Measurements from ENCODE around the gene HPSE.
A peak's percentile ranks its signal among the peaks of the same experiment; 100 is the strongest.

Gene HPSE

GRCh38 chr4:83348074-83348473 is 13.4 kb upstream of the HPSE start:
- peaks cover 14% of the 10 kb centered on the region for H3K9me3 ChIP-seq (ENCODE audit: insufficient read depth, low read length, severe bottlenecking)

DNA sequence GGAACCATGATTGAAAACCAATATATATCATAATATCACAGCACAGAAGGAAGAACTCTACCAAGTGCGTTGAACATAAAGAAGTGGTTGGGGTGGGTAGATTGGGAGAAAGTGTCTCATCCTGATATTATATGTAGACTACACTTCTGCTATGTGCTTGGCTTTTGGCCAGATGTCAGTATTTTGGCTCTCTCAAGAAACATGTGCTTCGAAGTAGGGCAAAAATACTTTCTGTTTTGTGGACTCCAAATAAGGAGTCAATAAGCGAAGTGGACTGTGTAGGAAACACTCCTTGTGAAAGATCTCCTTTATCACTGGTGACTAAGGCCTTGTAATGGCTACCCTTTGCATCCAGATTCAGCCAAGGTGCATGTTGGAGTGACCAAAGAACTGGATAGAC is 7.8 kb upstream of the HPSE start:
- Histone ChIP-seq H3K9me3 (ENCODE audit: insufficient read depth, low read length, severe bottlenecking) (peaks cover 20% of the 10 kb centered on the region), H3K27ac (ENCODE audit: low read length) (no peak overlapping the region), H4K20me1 (ENCODE audit: insufficient read depth, low read length) (no peaks in the 10 kb centered on the region), H3K27me3 (ENCODE audit: insufficient read depth, low read length, poor library complexity) (no peaks in the 10 kb centered on the region), H3K4me3 (ENCODE audit: low read depth in 1 of 2, low read length in 2 of 2) (no peak overlapping the region), H3K9ac (ENCODE audit: low read depth, low read length) (no peak overlapping the region), H2AFZ (ENCODE audit: low read depth, low read length) (no peak overlapping the region), H3K4me2 (ENCODE audit: insufficient read depth, low read length) (no peak overlapping the region), H3K4me1 (ENCODE audit: insufficient read depth, low read length) (peaks cover 22% of the 10 kb centered on the region), H3K79me2 (ENCODE audit: insufficient read depth, low read length) (no peaks in the 10 kb centered on the region), H3K36me3 (ENCODE audit: insufficient read depth, low read length) (no peaks in the 10 kb centered on the region)
- no peak for DNase-seq
- ATAC-seq (ENCODE audit: insufficient read depth, low read depth), result no peak
- no peak for TF ChIP-seq CTCF (IDR thresholded peaks at IDR 0.05; ENCODE audit: borderline replicate concordance, extremely low read depth, low read length, poor library complexity, severe bottlenecking)
- no peak for TF ChIP-seq EZH2 (IDR thresholded peaks at IDR 0.05; ENCODE audit: borderline replicate concordance, low read depth, low read length, severe bottlenecking)

More at GRCh38 chr4:83348074-83348473, 13.4 kb upstream of the HPSE start:
- Histone ChIP-seq H3K36me3 (ENCODE audit: insufficient read depth, low read length) (no peaks in the 10 kb centered on the region), H3K9ac (ENCODE audit: low read depth, low read length) (no peak overlapping the region), H3K4me3 (ENCODE audit: low read depth in 1 of 2, low read length in 2 of 2) (no peak overlapping the region), H3K27me3 (ENCODE audit: insufficient read depth, low read length, poor library complexity) (no peaks in the 10 kb centered on the region), H4K20me1 (ENCODE audit: insufficient read depth, low read length) (no peaks in the 10 kb centered on the region), H2AFZ (ENCODE audit: low read depth, low read length) (no peak overlapping the region), H3K4me2 (ENCODE audit: insufficient read depth, low read length) (no peak overlapping the region), H3K79me2 (ENCODE audit: insufficient read depth, low read length) (no peaks in the 10 kb centered on the region), H3K27ac (ENCODE audit: low read length) (no peak overlapping the region), H3K4me1 (ENCODE audit: insufficient read depth, low read length) (no peaks in the 10 kb centered on the region; the same call in 1 of the 2 replicates)
- TF ChIP-seq CTCF (IDR thresholded peaks at IDR 0.05; ENCODE audit: borderline replicate concordance, extremely low read depth, low read length, poor library complexity, severe bottlenecking), result no peak
- DNase-seq (no peak), ATAC-seq (ENCODE audit: insufficient read depth, low read depth) (no peak)

DNA sequence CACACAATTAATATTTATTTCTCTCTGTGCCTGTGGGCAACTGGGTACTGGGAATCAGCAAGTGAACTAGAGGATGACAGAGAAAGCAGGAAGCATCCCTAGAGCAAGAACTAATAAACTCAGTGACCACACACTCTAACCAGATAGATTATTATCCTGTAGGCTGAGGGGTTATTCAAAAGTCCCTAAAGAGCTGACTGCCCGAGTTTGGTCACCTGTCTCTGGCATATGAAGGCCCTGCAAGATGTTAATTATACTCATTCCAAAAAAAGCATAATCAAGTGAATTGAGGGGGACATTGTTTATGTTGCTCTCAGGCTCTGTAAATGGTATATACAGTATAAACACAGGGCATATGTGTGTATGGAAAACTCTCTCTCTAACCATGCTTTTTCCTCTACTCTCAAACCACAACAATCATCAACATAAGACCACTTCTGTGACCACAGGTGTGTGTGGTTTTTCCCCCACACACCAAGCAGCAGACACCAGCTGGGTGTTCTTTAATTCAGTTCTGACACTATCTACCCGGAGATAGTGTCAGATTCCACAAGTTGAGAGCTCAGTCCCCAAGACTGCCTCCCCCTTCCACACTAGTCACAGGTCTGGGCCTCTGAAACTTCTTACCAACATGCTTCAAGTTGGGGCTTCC is 6.2 kb upstream of the HPSE start:
- H3K4me2 ChIP-seq (ENCODE audit: insufficient read depth, low read length), result peak overlapping the region; percentile 5; the same call in 1 of the 2 replicates

More for the DNA sequence above, 6.2 kb upstream of the HPSE start:
- Histone ChIP-seq H3K27ac (ENCODE audit: low read length) (no peak overlapping the region), H3K27me3 (ENCODE audit: insufficient read depth, low read length, poor library complexity) (peaks cover 1% of the 10 kb centered on the region), H3K9me3 (ENCODE audit: insufficient read depth, low read length, severe bottlenecking) (peaks cover 6% of the 10 kb centered on the region), H2AFZ (ENCODE audit: low read depth, low read length) (no peak overlapping the region), H4K20me1 (ENCODE audit: insufficient read depth, low read length) (no peaks in the 10 kb centered on the region), H3K9ac (ENCODE audit: low read depth, low read length) (no peak overlapping the region), H3K79me2 (ENCODE audit: insufficient read depth, low read length) (no peaks in the 10 kb centered on the region), H3K36me3 (ENCODE audit: insufficient read depth, low read length) (no peaks in the 10 kb centered on the region), H3K4me1 (ENCODE audit: insufficient read depth, low read length) (peaks cover 22% of the 10 kb centered on the region), H3K4me3 (ENCODE audit: low read depth in 1 of 2, low read length in 2 of 2) (no peak overlapping the region)
- TF ChIP-seq CTCF (IDR thresholded peaks at IDR 0.05; ENCODE audit: borderline replicate concordance, extremely low read depth, low read length, poor library complexity, severe bottlenecking) (no peak), EZH2 (IDR thresholded peaks at IDR 0.05; ENCODE audit: borderline replicate concordance, low read depth, low read length, severe bottlenecking) (no peak)
- peak; percentile 84 for DNase-seq
- peak; percentile 97 for ATAC-seq (ENCODE audit: insufficient read depth, low read depth)

Data from DND-41 (cell line).